A673 (cell line): ENCODE data around the gene FADS3. TPM values are rescaled to one million over a fixed set of nuclear protein-coding genes. Genes with fewer than 3 reads are reported as not detected.
A peak's percentile ranks its signal among the peaks of the same experiment; 100 is the strongest.

Source experiments
- BruUV-seq: library from RNA; stranded (reverse); fragments of 400-500 nt; replicated peaks from 2 replicates; lab custom pipeline; 2021; lab: Mats Ljungman, UMichigan
- CTCF ChIA-PET: fragments of 300-600 bp; sonication (Branson Sonifier 250); formaldehyde crosslinking; loops from one replicate; lab custom pipeline; 2022; ENCODE audit warnings: antibody characterized with exemption; lab: Charles Lee
- POLR2A ChIA-PET: fragments of 300-600 bp; sonication (Branson Sonifier 250); formaldehyde crosslinking; loops from one replicate; lab custom pipeline; 2022; ENCODE audit warnings: antibody characterized with exemption; ENCODE audit not compliant: low non-redundant PET; lab: Charles Lee
- DNase-seq: peaks from one replicate; pipeline ENCODE4 v3.0.0-alpha.2; 2015; ENCODE audit warnings: low spot score
- H3K27ac ChIP-seq: fragments of 200-600 bp; sonication (generic); 2 replicates; pipeline ENCODE4 v1.5.1; 2016; ENCODE audit warnings: mixed run types, low read depth, mild to moderate bottlenecking, mixed read lengths, antibody characterized with exemption, low read length; ENCODE audit not compliant: poor library complexity, severe bottlenecking
- H3K27me3 ChIP-seq: fragments of 200-600 bp; sonication (generic); replicated peaks from 2 replicates; pipeline ENCODE4 v1.6.1; 2017; ENCODE audit warnings: mixed run types, low read depth, mild to moderate bottlenecking, mixed read lengths, antibody characterized with exemption, low read length; ENCODE audit not compliant: insufficient read depth, poor library complexity
- H3K36me3 ChIP-seq: fragments of 200-600 bp; sonication (generic); 2 replicates; pipeline ENCODE4 v1.6.1; 2016; ENCODE audit warnings: mixed run types, mild to moderate bottlenecking, mixed read lengths, antibody characterized with exemption, low read length; ENCODE audit not compliant: insufficient read depth, poor library complexity, severe bottlenecking
- H3K4me1 ChIP-seq: fragments of 200-600 bp; sonication (generic); 2 replicates; pipeline ENCODE4 v1.6.1; 2017; ENCODE audit warnings: mixed run types, mild to moderate bottlenecking, mixed read lengths, antibody characterized with exemption, low read length; ENCODE audit not compliant: insufficient read depth, poor library complexity, severe bottlenecking
- H3K4me3 ChIP-seq: fragments of 200-600 bp; sonication (generic); 2 replicates; pipeline ENCODE4 v1.5.1; 2016; ENCODE audit warnings: low read depth, mixed run types, mild to moderate bottlenecking, mixed read lengths, low read length; ENCODE audit not compliant: poor library complexity, severe bottlenecking
- H3K9me3 ChIP-seq: fragments of 200-600 bp; sonication (generic); 2 replicates; pipeline ENCODE4 v1.6.1; 2016; ENCODE audit warnings: mixed run types, low read depth, mild to moderate bottlenecking, mixed read lengths, antibody characterized with exemption, low read length; ENCODE audit not compliant: poor library complexity, severe bottlenecking
- CTCF ChIP-seq: fragments of 300-800, 200-600 bp; sonication (generic); conservative IDR thresholded peaks from 2 replicates; pipeline ENCODE4 v1.5.1; 2017; ENCODE audit warnings: low read depth, mild to moderate bottlenecking, antibody characterized with exemption, low read length, moderate library complexity, mixed read lengths
- EZH2 ChIP-seq: fragments of 200-600 bp; sonication (generic); IDR thresholded peaks from 2 replicates; pipeline ENCODE4 v1.6.1; 2017; ENCODE audit warnings: borderline replicate concordance, low read depth, mild to moderate bottlenecking, mixed read lengths, antibody characterized with exemption, low read length; ENCODE audit not compliant: poor library complexity, severe bottlenecking
- intact Hi-C: fragments of 100-400 bp; cut with micrococcal nuclease; formaldehyde crosslinking; loops from one replicate; pipeline ENCODE4 v1.10.0; 2022; ENCODE audit not compliant: unreplicated experiment
- total RNA-seq: library from RNA; stranded (reverse); gene quantifications from 2 replicates; pipeline ENCODE4 v1.2.3, GENCODE V29; 2021

FADS3 gene
- total RNA-seq, 1 experiment from 2014 or later: 23.3 TPM

GRCh38 chr11:61916737-61917333, 25.5 kb upstream of the FADS3 start:
- no peaks in the 10 kb centered on the region for H3K36me3 ChIP-seq
- no peak for DNase-seq
- no peak for TF ChIP-seq EZH2
- no peak for TF ChIP-seq CTCF
- no TSS peak for BruUV-seq
- intact Hi-C loops: no loop called here
- H3K4me3 ChIP-seq: peak overlapping the region; percentile 70
- no peaks in the 10 kb centered on the region for H3K9me3 ChIP-seq
- H3K4me1 ChIP-seq: peaks cover 13% of the 10 kb centered on the region
- peak overlapping the region; percentile 22 for H3K27ac ChIP-seq
- CTCF ChIA-PET: interaction anchor here (1.2 kb wide), 1 partner anchor 166 kb away, joined by 3 read pairs; no protein-coding TSS in a partner anchor
- no peaks in the 10 kb centered on the region for H3K27me3 ChIP-seq
- POLR2A ChIA-PET: no interaction called here

GRCh38 chr11:61914471-61915171, 23.3 kb upstream of the FADS3 start:
- peaks cover 9% of the 10 kb centered on the region for H3K4me1 ChIP-seq
- intact Hi-C loops: no loop called here
- no peaks in the 10 kb centered on the region for H3K36me3 ChIP-seq
- no peaks in the 10 kb centered on the region for H3K9me3 ChIP-seq
- no peaks in the 10 kb centered on the region for H3K27me3 ChIP-seq
- no peak for DNase-seq
- H3K4me3 ChIP-seq: no peak overlapping the region
- TF ChIP-seq CTCF (no peak), EZH2 (no peak)
- no peak overlapping the region for H3K27ac ChIP-seq
- no TSS peak for BruUV-seq
- POLR2A ChIA-PET: no interaction called here
- CTCF ChIA-PET: interaction anchor here (1.7 kb wide), 1 partner anchor 167 kb away, joined by 4 read pairs; no protein-coding TSS in a partner anchor

GRCh38 chr11:61913699-61914395, 22.5 kb upstream of the FADS3 start:
- Histone ChIP-seq H3K36me3 (no peaks in the 10 kb centered on the region), H3K27ac (no peak overlapping the region), H3K27me3 (no peaks in the 10 kb centered on the region), H3K9me3 (no peaks in the 10 kb centered on the region), H3K4me3 (no peak overlapping the region), H3K4me1 (peaks cover 9% of the 10 kb centered on the region)
- intact Hi-C loops: no loop called here
- POLR2A ChIA-PET: no interaction called here
- DNase-seq: no peak
- no peak for TF ChIP-seq EZH2
- CTCF ChIA-PET: interaction anchor here (1.7 kb wide), 1 partner anchor 168 kb away, joined by 4 read pairs; no protein-coding TSS in a partner anchor
- BruUV-seq: no TSS peak
